SU-DHL-6 (cell line): ENCODE data around the gene B3GNT3.

Source experiments
- CTCF ChIP-seq: fragments of 200-600 bp; sonication (generic); IDR thresholded peaks from one replicate; pipeline ENCODE4 v1.5.1; 2017; ENCODE audit warnings: antibody characterized with exemption, mild to moderate bottlenecking, low read length, moderate library complexity; ENCODE audit not compliant: insufficient read depth, poor library complexity, severe bottlenecking
- EZH2phosphoT487 ChIP-seq: fragments of 200-600 bp; sonication (generic), shearing (Covaris generic); conservative IDR thresholded peaks from 2 replicates; pipeline ENCODE4 v1.6.1; 2018; ENCODE audit warnings: mild to moderate bottlenecking, antibody characterized with exemption, low read length, moderate library complexity, mixed read lengths

DNA sequence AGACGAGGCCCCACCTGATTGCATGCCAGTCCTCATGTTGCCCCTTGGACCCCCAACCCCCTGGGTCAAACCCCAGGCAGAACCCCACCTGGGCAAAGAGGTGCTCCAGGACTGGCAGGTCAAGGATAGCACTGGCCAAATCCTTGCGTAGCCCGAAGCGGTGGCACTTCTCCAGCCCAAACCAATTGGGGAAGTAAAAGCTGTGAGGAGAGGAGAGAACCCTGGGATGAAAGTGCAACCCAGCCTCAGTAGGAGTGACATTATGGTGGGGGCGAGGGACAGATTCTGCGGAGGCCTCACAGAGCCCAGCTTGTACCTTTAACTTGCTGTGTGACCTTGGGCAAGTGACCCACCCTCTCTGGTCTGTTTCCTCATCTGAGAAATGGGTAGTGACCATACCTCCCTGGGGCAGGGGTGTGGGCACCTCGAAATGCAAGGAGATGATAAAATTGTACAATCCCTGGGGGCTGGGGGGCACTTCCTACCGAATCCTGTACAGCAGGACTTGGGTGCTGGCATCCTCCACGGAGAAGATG, 48.4 kb downstream of the B3GNT3 start:
- TF ChIP-seq CTCF (no peak), EZH2phosphoT487 (no peak)
